ENCODE results near the gene WDR12.

- TF ChIP-seq CTCF (IDR thresholded peaks at IDR 0.05; ENCODE audit: extremely low read depth in 1 of 2, insufficient read depth in 1 of 2, low read depth in 1 of 2, low read length in 2 of 2) (no peak), POLR2A (IDR thresholded peaks at IDR 0.05; ENCODE audit: low read depth, low read length) (no peak), MAX (IDR thresholded peaks at IDR 0.05; ENCODE audit: insufficient read depth, insufficient read length) (no peak), POLR2AphosphoS5 (IDR thresholded peaks at IDR 0.05; ENCODE audit: insufficient read depth, low read depth, low read length) (peak; percentile 30), EZH2 (IDR thresholded peaks at IDR 0.05; ENCODE audit: borderline replicate concordance, low read depth, low read length, severe bottlenecking) (no peak), MYC (IDR thresholded peaks at IDR 0.05; ENCODE audit: low read depth, low read length) (no peak)
These were observed 40.0 kb downstream of the WDR12 start, which contains the start of gene ICA1L for GRCh38 chr2:202871300-202872141.

Data from endothelial cell of umbilical vein (primary cell).